Fibroblast of skin of back (primary cell): ENCODE measurements around the gene ATP6V0C.

Experiments used
- DNase-seq: peaks from one replicate; pipeline ENCODE4 v3.0.0-alpha.2; 2013

ATP6V0C gene

DNA sequence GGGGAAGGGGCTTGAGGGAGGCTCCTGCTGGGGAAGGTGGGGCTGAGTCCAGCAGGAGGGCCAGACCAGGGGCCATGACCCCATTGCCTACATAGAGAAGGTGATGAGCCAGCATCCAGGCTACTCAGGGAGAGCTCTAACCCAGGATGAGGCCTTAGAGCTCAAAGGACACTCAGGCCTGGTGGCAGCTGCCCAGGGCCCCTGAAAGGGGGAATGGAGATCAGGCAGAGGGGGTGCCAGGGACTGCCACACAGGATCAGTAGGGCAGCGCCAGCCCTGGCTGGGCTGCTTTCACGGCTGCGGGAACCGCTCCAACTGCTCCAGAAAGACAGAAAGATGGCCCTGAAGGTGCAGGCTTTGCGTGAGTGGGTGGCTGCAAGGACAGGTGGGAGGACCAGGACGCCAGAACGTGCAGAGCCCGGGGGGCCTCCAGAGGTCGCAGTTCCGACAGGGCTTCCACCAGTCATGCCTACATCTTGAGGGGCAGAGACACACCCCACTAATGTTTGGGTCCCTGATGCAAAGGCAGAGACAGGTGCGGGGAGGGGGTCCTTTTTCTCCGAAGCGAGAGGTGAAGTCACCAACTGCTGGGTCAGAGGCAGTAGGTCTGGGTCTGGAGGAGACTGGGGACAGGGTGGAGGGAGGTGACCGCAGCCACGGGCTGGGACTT lies 882 bp upstream of the ATP6V0C start:
- no peak for DNase-seq

DNA sequence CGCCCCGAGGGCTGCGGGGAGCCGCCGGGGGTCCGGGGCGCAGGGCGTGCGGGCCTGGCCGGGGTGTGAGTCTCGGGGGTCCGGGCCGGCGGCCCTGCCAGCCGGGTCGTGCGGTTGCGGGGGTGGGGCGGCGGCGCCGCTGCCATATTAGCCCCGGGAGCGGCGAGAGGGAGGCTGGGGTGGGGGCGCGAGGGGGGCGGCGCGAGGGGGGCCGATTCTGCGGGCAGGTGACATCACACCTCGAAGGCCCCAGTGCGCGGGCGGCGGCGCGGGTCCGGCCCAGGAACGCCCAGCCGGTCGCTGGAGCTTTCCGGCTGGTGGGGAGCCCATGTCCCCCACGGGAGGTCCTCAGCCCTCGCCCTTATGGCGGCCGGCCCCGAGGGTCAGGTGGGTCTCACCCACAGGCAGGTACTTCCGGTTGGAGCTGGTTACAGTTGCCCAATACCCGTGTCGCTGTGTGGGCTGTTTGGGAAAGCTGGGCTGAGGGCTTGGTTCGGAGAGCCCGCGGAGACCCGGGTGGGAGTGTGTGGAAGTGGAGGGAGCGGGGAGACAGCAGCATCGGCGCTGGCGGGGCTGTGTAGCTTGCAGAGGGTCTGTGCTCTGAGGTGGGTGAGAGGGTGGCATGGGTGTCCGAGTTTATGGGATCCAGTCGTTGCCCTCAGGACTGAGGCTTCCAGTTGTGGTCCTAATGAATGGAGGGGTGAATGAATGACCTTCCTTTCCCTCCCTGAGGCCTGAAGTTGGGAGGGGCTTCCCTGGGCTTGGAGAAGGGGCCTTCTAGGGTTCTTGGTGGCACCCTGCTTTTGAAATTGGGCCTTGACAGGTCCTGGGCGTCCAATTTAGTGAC lies 804 bp downstream of the ATP6V0C start:
- DNase-seq: no peak

DNA sequence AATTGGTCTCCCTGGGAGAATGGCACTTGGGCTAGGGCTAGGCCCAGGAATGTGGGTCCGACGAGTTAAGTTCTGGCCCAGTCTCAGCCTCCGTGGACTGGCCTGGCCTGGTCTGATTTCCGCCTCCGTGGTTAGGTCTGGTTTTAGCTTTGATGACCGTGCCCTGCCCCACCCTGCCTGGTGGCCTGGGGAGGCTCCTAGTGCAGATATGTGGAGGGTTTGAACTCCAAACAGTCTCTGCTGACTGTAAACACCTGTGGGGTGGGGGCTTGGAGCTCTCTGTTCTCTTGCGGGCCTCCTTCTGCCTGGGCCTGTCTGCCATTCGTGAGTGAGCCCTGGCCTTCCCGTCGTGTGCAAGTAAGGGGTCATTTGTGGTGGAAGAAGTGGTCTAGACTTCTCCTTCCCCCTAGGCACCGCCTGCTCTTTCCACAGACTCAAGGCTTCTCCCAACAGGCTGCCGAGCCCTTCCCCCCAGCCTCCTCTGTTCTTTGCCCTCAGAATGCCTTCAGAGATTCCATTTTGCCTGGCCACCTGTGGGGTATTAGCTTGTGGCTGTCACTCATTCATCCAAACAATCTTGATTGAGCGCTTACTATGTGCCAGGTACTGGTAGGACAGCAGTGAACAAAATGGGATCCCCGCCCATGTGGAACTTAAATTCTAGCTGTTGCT lies 1.6 kb downstream of the ATP6V0C start:
- no peak for DNase-seq

DNA sequence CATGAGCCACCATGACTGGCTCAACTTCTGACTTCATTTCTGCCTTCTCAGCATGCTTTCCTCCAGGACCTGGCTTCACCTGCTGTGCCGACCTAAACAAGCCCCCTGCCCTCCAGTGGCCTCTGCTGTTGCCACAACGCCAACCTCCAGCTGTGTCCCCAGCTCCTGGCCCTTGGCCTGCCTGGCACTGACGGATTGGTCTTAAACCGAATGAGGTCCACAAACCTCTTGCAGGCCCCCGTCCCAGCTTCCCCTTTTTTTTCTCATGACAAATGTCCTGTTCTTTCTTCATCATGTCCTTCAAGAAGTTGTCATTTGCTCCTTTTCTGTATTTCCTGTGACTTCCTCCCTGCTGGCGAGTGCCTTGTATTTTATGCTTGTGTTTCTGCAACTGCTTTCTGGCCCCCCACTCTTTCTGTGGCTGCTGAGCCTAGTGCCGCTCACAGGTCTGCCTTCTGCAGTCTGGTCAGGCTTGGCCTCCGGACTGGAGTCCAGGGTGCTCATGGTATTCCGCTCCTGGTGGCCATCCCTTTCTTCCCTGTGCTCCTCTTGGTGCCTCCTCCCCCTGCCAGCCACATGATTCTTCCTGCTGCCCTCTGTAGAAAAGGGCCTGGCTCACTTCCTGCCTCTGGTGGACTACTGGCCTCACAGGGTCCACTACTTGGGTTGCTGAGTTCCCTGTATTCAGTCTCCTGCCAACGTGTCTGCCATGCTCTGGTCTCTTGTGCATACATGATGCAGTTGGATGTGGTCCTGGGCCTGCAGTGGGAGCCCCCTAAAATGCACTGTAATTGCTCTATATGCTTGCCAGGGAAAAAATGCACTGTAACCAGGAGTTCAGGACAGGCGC lies 2.9 kb downstream of the ATP6V0C start:
- no peak for DNase-seq

DNA sequence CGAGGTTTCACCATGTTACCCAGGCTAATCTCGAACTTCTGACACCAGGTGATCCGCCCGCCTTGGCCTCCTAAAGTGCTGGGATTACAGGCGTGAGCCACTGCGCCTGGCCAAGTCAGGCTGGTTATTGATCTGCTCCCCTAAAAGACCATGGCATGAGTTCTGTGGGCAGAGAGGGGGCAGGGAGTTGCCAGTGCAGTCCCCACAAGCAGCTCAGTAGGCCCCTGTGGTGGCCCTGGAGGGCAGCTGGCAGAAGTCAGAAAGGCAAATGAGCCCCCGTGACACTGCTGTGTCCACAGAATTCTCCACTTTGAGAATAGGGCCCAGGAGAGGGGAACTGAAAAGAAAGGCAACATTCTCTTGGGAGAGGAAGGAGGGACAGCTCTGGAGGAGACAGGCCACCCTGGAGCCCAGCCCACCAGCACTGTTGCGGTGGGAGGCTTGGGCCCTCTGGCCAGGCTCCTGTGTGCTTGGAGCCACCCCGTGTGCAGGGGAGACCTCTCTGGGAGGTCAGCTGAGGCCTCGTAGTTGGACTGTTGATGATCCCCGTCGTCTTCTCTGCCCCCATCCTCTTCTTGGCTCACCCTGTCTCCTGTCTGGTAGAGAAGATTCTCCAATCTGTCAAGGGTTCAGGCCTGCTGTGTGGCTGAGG lies 4.3 kb downstream of the ATP6V0C start:
- DNase-seq: no peak

DNA sequence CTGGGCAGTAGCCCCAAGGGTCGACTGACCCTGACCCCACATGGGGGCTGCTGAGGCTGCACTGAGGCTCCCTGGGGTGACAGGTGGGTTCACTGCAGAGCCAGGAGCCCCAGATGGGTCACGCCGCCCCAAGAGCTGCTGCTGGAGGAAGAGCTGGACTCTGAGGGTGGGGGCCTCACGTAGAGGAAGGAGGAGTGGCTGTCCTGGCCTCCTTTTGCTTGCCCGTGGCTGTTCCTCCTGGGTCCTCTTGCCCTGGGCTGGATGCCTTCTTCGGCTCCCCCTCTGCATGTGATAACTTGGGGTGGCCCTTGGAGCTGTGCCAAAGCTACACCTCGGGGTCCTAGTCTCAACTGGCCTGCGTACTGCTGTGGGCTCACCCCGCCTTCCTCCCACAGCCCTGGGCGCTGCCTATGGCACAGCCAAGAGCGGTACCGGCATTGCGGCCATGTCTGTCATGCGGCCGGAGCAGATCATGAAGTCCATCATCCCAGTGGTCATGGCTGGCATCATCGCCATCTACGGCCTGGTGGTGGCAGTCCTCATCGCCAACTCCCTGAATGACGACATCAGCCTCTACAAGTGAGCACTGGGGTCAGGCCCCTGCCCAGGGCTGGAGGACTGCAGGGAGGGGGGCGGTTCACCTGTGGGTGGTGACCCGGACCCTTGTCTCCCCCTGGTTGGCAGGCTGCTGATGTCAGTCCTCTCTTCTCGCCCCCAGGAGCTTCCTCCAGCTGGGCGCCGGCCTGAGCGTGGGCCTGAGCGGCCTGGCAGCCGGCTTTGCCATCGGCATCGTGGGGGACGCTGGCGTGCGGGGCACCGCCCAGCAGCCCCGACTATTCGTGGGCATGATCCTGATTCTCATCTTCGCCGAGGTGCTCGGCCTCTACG lies 5.3 kb downstream of the ATP6V0C start:
- DNase-seq: no peak

DNA sequence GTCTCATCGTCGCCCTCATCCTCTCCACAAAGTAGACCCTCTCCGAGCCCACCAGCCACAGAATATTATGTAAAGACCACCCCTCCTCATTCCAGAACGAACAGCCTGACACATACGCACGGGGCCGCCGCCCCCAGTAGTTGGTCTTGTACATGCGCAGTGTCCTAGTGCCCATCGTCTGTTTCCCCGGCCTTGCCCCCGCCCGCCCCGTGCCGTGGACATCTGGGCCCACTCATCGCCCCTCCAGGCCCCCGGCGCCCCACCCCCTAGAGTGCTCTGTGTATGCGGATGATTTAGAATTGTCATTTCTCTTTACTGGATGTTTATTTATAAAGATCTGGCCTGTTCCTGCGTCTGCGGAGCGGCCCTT lies 5.9 kb downstream of the ATP6V0C start:
- DNase-seq: no peak

DNA sequence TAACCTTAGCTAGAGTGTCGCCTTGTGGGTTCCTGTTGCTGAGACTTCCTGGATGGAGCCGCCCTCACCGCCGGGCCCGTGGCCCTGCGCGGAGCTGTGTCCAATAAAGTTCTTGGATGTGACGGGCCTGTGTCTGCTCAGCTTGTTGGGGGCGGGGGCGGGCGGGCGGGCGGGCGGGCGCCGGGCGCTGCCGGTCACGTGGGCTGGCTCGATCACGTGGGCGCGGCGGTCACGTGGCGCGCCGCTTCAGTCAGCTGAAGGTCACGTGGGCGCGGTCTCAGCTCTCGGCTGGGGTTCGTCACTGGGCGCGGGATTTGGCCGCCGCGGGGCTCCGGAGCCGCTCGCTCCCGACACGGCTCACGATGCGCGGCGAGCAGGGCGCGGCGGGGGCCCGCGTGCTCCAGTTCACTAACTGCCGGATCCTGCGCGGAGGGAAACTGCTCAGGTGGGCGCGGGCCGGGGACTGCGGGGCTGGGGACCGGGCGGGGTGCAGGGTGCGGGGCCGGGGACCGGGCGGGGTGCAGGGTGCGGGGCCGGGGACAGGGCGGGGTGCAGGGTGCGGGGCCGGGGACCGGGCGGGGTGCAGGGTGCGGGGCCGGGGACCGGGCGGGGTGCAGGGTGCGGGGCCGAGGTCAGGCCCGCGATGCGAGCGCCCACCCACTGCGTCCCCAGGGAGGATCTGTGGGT lies 6.5 kb downstream of the ATP6V0C start, which contains the start of gene AMDHD2:
Gene AMDHD2, plus strand, starts transcription at position 275 of the 687 bp plus-strand sequence. Its CDS starts 88 bp downstream, at position 363.
- DNase-seq: peak; percentile 89

DNA sequence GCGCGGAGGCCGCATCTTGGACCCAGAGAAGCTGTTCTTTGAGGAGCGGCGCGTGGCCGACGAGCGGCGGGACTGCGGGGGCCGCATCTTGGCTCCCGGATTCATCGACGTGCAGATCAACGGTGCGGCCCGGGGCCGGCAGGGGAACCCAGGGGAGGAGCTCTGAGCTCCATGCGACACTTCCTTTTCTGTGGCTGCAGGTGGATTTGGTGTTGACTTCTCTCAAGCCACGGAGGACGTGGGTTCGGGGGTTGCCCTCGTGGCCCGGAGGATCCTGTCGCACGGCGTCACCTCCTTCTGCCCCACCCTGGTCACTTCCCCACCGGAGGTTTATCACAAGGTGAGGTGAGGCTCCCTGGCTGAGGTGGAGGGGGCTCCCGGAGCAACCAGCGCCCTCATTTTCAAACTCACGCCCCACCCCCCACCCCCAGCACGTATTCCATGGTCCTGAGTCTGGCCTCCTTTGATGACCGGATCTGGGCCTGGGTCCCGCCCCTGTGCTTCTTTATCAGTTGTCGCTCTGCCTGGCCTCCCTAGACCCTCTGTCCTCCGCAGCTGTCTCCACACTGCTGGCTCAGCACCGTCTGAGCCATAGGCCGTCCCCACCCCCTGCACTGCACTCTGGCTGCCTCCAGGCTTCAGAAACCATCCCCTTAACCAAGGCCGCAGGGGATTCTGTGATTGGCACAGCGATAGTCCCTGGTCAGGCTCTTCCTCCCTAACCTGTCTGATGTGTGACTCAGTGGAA lies 7.2 kb downstream of the ATP6V0C start:
- DNase-seq: peak; percentile 21

DNA sequence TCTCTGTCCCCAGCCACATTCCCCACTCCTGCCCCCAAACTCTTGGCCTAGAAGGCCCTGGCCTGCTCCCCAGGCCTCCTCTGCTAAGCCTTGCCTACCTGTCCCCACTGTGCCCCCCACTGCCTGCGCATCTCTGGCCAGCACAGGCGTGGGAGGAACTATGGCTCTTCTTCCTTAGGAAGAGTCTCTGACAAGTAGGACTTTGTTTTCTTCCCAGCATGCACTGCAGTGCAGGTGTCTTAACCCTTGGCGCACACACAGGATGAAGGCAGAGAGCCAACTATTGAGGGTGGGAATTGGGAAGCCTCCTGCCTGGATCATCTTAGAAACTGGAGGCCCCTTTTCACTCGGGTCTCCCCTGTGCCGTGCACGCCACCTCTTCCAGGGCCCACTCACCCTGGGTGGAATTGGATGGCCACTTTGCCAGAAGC lies 10.1 kb downstream of the ATP6V0C start:
- no peak for DNase-seq

DNA sequence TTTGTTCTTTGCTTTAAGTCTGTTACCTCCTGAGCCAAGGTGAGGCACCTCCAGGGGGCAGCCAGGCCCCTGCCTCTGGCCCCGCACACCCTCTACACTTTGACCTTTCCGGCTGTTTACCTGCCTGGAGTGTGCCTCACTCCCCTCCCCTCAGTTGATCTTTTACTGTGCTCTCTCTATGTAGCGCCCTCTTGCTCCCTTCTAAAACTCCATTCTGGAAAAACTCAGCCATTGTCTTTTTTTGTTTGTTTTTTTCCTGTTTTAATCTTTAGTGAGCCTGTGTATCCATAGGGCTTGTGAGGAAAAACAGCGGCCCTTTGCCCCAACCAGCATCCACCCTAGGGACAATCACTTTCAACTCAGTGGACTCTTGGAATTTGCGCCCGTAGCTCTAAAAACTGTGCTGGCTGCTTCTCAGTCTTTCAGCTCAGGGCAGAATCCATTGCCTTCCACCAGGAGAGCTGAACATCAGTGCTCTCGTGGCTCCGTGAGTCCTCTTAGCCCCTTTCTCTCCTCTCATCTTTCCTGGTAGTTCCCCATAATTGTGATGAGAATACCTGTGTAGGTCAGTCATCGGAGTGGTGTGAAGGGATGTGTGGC lies 10.7 kb downstream of the ATP6V0C start:
- no peak for DNase-seq

DNA sequence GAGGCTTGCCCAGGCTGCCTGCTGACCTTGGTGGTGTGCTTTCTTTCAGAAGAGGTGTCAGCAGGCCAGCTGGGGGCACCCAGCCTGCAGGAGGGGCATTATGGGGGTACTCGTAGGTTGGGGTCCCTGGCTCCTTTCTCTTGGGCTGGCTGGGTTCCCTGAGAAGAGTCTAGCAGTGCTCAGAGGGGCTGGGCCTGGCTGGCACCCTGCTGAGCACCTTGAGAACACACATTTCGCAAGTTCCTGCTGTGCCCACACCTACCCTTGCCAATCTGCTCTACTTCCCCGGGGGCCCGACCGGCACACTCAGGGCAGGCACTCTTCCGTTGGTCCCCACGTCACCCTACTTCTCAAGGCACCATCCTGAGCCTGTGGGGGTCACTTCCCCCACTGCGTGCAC lies 12.4 kb downstream of the ATP6V0C start:
- DNase-seq: no peak

DNA sequence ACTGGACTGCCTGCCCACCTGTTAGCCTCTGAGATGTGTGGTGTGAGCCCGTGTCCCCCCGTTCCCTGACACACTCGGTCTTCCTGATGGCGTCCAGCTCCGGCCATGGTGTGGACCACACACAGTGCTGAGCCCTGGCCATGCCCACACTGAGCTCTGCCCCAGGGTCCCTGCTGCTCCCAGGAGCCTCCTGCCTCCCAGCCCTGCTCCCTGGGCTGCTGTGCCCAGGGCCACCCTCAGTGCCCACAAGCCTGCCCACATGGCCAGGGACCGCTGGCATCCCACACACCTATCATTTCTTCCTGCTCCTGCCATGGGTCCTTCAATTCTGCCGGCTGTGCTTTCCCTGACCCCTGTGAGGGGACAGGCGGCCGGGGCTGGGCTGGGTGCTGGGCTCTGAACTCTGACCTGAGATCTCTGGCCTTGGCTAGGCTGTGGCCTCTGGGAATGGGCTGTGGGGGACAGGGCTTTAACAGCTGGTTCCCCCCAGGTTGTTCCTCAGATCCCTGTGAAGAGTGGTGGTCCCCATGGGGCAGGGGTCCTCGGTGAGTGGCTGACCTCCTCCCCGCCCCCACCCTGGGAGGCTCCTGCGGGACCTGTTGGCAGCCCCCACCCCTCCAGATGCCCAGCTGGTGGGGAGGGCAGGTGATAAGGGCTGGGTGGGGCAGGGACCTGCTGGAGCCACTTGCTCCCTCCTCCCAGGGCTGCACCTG lies 13.5 kb downstream of the ATP6V0C start:
- DNase-seq: no peak

DNA sequence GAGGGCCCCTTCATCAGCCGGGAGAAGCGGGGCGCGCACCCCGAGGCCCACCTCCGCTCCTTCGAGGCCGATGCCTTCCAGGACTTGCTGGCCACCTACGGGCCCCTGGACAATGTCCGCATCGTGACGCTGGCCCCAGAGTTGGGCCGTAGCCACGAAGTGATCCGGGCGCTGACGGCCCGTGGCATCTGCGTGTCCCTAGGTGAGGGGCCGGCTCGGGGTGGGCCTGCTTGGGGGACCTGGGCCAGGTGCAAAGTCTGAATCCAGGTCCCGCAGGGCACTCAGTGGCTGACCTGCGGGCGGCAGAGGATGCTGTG lies 14.0 kb downstream of the ATP6V0C start:
- DNase-seq: no peak

DNA sequence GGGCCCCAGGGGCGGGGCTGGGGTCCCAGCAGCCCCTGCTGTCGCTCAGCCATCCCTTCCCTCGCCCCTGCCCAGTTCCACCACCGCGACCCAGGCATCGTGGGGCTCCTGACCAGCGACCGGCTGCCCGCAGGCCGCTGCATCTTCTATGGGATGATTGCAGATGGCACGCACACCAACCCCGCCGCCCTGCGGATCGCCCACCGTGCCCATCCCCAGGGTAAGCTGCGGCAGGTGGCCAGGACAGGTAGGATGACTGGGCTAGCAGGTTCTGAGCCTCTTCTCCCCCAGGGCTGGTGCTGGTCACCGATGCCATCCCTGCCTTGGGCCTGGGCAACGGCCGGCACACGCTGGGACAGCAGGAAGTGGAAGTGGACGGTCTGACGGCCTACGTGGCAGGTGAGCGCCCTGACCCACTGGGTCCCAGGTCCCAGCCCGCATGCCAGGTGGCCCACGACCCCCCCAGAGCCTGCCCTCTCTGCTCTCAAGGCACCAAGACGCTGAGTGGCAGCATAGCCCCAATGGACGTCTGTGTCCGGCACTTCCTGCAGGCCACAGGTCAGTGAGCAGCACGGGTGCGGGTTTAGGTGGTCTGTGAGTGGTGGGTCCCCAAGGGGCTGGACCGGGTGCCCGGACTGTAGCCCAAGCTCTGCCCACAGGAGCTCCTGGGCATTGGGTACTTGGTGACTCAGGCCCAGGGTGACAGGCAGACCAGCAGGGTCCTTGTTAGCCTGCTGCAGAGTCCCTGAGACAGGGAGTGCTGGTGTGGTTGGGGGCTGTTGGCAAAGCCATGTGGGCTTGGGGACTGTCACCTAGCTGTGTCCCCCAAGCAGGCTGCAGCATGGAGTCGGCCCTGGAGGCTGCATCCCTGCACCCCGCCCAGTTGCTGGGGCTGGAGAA lies 14.7 kb downstream of the ATP6V0C start:
- DNase-seq: no peak

DNA sequence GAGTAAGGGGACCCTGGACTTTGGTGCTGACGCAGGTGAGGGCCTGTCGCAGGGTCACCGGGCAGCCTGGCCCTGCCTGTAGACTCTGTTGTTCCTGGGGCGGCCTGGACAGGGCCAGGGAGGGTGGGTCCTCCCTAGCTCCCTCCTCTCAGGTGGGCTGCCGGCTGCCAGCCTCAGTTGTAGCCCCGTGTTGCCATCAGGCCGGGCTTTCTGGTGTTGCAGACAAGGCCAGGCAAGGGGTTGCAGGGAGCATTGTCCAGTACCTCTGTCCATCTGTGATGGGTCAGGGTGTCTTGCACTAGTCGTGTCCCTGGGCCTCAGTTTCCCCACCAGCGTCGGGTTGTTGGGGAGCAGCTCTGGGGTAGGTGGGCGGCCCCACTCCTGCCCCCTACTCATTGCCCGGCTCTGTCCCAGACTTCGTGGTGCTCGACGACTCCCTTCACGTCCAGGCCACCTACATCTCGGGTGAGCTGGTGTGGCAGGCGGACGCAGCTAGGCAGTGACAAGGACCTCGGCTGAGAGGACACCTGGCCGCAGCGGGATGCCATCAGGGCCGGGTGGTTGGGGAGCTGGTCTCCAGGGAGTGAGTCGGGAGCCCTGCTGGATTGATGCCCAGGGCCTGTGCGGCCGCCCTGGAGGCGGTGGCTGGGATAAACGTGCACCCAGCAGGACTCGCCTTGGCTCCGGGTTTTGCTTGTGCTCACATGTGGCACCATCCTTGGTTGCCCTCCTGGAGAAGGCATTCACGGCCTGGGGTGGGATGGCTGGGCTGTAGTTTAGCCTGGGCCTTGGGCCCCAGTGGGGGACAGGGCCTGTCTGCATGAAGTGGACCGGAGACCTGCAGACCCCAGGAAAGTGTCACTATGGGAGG lies 15.5 kb downstream of the ATP6V0C start:
- no peak for DNase-seq
